Measurements from ENCODE around the gene PRODH2. TPM values are rescaled to one million over a fixed set of nuclear protein-coding genes. Genes with fewer than 3 reads are reported as not detected.

Gene PRODH2
- total RNA-seq, 1 experiment from 2014 or later, result not detected

DNA sequence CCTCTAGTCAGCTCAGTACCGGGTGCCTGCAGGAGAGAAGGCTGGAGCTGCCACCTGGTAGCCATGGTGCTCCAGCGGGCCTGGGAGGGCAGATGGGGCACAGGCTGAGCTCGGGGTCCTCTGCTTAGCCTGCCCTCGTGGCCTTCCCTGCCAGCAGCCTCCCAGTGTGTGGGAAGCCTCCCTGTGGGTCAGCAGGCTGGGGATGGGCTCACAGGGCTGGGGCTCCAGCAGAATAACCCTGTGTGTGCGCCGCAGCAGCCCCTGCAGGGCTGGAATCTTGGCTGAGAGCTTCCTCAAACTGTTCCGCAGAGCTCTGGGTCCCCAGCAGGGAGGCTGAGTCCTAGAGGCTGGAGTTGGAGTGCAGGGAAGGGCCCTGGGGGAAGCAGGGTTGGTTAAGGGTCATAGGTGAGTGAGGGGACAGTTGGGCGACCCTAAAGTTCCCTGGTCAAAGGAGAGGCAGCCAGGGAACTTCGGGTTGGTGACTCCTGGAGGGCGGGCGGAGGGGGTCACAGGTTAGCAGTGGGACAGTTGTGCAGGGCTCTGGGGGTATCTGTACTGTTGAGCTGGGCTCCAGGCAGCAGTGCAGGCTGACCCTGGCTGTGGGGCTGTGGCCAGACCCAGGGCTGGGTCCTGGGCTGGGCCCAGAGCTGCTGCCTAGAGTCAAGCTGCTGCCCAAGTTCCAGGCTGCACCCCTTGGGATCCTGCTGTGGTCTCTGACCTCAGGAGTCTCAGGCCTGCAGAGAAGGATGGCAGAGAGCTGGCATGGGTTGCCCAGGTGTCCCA lies 23.3 kb downstream of the PRODH2 start:
- Histone ChIP-seq H3K79me2 (ENCODE audit: low read length) (no peaks in the 10 kb centered on the region), H3K9me3 (ENCODE audit: low read length) (no peaks in the 10 kb centered on the region), H3K9ac (ENCODE audit: low read length) (no peak overlapping the region), H3K4me3 (ENCODE audit: low read length) (no peak overlapping the region), H3K27me3 (ENCODE audit: low read length) (no peaks in the 10 kb centered on the region), H3K36me3 (ENCODE audit: low read depth, low read length) (no peaks in the 10 kb centered on the region), H3K4me1 (ENCODE audit: insufficient read depth, low read length) (no peaks in the 10 kb centered on the region), H3K9me2 (replicated peaks; ENCODE audit: low read length) (no peaks in the 10 kb centered on the region), H3F3A (ENCODE audit: low read length, unreplicated experiment) (no peaks in the 10 kb centered on the region), H2AFZ (ENCODE audit: low read length) (no peak overlapping the region), H4K20me1 (ENCODE audit: low read length) (no peaks in the 10 kb centered on the region), H3K27ac (ENCODE audit: low read length) (no peak overlapping the region), H3K4me2 (ENCODE audit: low read length) (no peak overlapping the region)
- POLR2A ChIA-PET (ENCODE audit: unreplicated experiment), result no interaction called here
- ATAC-seq, result no peak
- intact Hi-C loops (cut with micrococcal nuclease), result no loop called here
- no peak for TF ChIP-seq EZH2phosphoT487 (IDR thresholded peaks at IDR 0.05; ENCODE audit: borderline replicate concordance, low read length)
- TF ChIP-seq, protein P1, sequence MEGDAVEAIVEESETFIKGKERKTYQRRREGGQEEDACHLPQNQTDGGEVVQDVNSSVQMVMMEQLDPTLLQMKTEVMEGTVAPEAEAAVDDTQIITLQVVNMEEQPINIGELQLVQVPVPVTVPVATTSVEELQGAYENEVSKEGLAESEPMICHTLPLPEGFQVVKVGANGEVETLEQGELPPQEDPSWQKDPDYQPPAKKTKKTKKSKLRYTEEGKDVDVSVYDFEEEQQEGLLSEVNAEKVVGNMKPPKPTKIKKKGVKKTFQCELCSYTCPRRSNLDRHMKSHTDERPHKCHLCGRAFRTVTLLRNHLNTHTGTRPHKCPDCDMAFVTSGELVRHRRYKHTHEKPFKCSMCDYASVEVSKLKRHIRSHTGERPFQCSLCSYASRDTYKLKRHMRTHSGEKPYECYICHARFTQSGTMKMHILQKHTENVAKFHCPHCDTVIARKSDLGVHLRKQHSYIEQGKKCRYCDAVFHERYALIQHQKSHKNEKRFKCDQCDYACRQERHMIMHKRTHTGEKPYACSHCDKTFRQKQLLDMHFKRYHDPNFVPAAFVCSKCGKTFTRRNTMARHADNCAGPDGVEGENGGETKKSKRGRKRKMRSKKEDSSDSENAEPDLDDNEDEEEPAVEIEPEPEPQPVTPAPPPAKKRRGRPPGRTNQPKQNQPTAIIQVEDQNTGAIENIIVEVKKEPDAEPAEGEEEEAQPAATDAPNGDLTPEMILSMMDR (conservative IDR thresholded peaks at IDR 0.05; ENCODE audit: low read depth, low read length), result no peak
- TF ChIP-seq EZH2 (IDR thresholded peaks at IDR 0.05; ENCODE audit: low read length, unreplicated experiment), result no peak
- no peak for DNase-seq
- BruUV-seq (replicated peaks), result no TSS peak
- CTCF ChIA-PET, result no interaction called here

DNA sequence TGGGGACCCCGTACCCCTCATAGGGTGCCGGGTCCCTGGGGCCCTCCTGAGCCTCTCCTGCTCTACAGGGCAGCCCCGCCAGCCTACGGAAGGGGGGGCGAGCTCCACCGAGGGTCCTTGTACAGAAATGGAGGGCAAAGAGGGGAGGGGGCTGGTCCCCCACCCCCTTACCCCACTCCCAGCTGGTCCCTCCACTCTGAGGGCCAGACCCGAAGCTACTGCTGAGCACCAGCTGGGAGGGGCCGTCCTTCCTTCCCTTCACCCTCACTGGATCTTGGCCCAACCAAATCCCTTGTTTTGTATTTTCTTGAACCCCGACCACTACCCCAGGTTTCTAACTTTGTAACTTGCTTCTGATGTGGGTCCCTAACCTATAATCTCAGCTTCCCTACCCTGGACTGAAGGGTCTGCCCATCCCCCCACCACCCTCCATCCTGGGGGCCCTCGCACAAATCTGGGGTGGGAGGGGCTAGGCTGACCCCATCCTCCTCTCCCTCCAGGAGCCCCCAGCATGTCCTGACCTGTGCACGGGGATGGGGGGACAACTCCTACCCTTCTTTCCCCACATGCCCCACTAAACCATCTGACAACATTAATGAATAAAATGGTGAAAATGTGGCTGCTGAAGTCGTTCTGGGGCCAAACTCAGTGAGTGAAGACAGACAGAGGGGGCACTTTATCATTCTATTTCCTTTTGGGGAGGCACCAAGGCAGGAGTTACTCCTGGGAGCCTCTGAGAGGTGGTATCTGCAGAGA lies 24.3 kb downstream of the PRODH2 start:
- H3K27me3 ChIP-seq (ENCODE audit: low read length), result no peaks in the 10 kb centered on the region
- H4K20me1 ChIP-seq (ENCODE audit: low read length), result no peaks in the 10 kb centered on the region
- CTCF ChIA-PET, result no interaction called here
- no peaks in the 10 kb centered on the region for H3K4me1 ChIP-seq (ENCODE audit: insufficient read depth, low read length)
- no peak for DNase-seq
- H3K79me2 ChIP-seq (ENCODE audit: low read length), result no peaks in the 10 kb centered on the region
- no peak for TF ChIP-seq EZH2 (IDR thresholded peaks at IDR 0.05; ENCODE audit: low read length, unreplicated experiment)
- no peak for TF ChIP-seq EZH2phosphoT487 (IDR thresholded peaks at IDR 0.05; ENCODE audit: borderline replicate concordance, low read length)
- TF ChIP-seq, protein P1 (conservative IDR thresholded peaks at IDR 0.05; ENCODE audit: low read depth, low read length), result no peak
- no peak overlapping the region for H2AFZ ChIP-seq (ENCODE audit: low read length)
- no peak overlapping the region for H3K4me3 ChIP-seq (ENCODE audit: low read length)
- intact Hi-C loops (cut with micrococcal nuclease), result no loop called here
- no peaks in the 10 kb centered on the region for H3F3A ChIP-seq (ENCODE audit: low read length, unreplicated experiment)
- no peaks in the 10 kb centered on the region for H3K36me3 ChIP-seq (ENCODE audit: low read depth, low read length)
- H3K9me3 ChIP-seq (ENCODE audit: low read length), result no peaks in the 10 kb centered on the region
- no TSS peak for BruUV-seq (replicated peaks)
- no peak overlapping the region for H3K27ac ChIP-seq (ENCODE audit: low read length)
- H3K9me2 ChIP-seq (replicated peaks; ENCODE audit: low read length), result no peaks in the 10 kb centered on the region
- no peak overlapping the region for H3K9ac ChIP-seq (ENCODE audit: low read length)
- H3K4me2 ChIP-seq (ENCODE audit: low read length), result no peak overlapping the region
- no peak for ATAC-seq
- POLR2A ChIA-PET (ENCODE audit: unreplicated experiment), result no interaction called here

Measured in PC-3 (cell line).